ENCODE measurements around the gene KCNT1.

DNA sequence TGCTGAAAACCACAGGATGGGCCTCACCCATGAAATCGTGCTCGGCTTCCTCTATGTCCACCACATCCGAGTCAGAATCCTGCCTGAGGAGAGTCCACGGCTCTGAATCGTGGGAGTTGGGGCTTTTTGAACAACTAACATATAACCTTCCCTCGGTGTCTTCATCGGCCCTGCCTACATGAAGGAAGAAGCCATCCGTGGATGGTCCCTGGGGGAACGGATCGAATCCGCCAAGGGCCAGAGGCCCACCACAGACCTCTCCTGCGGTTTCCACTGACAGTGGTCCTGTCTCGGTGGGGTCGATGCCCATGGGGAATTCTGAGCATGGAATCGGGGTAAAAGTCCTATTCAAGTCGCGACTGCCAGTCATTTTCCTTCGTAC is 120.4 kb downstream of the KCNT1 start:
- no peak for TF ChIP-seq EZH2 (IDR thresholded peaks at IDR 0.05; ENCODE audit: low read length)
- TF ChIP-seq, protein P1, sequence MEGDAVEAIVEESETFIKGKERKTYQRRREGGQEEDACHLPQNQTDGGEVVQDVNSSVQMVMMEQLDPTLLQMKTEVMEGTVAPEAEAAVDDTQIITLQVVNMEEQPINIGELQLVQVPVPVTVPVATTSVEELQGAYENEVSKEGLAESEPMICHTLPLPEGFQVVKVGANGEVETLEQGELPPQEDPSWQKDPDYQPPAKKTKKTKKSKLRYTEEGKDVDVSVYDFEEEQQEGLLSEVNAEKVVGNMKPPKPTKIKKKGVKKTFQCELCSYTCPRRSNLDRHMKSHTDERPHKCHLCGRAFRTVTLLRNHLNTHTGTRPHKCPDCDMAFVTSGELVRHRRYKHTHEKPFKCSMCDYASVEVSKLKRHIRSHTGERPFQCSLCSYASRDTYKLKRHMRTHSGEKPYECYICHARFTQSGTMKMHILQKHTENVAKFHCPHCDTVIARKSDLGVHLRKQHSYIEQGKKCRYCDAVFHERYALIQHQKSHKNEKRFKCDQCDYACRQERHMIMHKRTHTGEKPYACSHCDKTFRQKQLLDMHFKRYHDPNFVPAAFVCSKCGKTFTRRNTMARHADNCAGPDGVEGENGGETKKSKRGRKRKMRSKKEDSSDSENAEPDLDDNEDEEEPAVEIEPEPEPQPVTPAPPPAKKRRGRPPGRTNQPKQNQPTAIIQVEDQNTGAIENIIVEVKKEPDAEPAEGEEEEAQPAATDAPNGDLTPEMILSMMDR (optimal IDR thresholded peaks at IDR 0.05 in 1 of 3, IDR thresholded peaks at IDR 0.05 in 1 of 3, conservative IDR thresholded peaks at IDR 0.05 in 1 of 3; ENCODE audit: extremely low read depth in 1 of 3, insufficient read depth in 2 of 3, low read length in 3 of 3) = no peak

Data from keratinocyte (primary cell).